ENCODE measurements around the gene INSM1.

Gene INSM1

DNA sequence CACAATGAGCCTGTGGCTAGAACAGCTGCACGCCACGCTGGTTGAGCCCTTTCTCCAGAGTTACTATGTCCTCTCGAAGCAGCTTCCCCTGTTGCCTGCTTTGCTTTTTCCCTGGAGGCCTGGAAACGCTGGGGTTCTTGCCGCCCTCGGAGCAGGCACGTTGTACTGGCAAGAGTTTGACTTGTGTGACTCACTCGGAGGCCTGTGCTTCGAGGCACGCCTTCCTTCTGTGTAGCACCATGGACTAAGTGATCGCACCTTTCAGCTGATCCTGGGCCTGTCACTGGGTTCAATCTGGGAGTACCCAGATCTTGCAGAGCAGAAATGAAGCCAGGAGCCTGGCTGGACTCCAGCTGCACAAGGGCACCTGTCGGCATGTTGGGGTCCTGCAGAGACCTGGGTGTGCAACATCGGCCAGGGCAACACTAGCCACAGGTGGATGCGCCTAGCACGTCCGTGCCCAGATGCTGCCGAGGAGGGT lies 5.2 kb downstream of the INSM1 start:
- Histone ChIP-seq H3K27me3 (ENCODE audit: insufficient read depth, low read length, poor library complexity, severe bottlenecking) (no peaks in the 10 kb centered on the region), H3K79me2 (ENCODE audit: insufficient read depth, low read length) (no peaks in the 10 kb centered on the region), H3K9ac (ENCODE audit: low read depth, low read length, poor library complexity, severe bottlenecking) (no peak overlapping the region), H3F3A (ENCODE audit: low read depth) (no peaks in the 10 kb centered on the region), H3K4me3 (ENCODE audit: low read length, poor library complexity, severe bottlenecking) (no peak overlapping the region), H2AFZ (ENCODE audit: low read length) (no peak overlapping the region), H3K36me3 (ENCODE audit: insufficient read depth, low read length) (no peaks in the 10 kb centered on the region), H3K9me3 (ENCODE audit: insufficient read depth, low read depth, low read length) (no peaks in the 10 kb centered on the region), H3K9me2 (replicated peaks; ENCODE audit: low read depth, low read length) (no peaks in the 10 kb centered on the region), H3K4me2 (ENCODE audit: low read depth, low read length, poor library complexity, severe bottlenecking) (no peak overlapping the region), H4K20me1 (ENCODE audit: insufficient read depth, low read length, poor library complexity, severe bottlenecking) (no peaks in the 10 kb centered on the region), H3K4me1 (ENCODE audit: insufficient read depth, low read length, poor library complexity, severe bottlenecking) (no peaks in the 10 kb centered on the region)
- no peak for TF ChIP-seq EZH2phosphoT487 (IDR thresholded peaks at IDR 0.05; ENCODE audit: borderline replicate concordance)
- TF ChIP-seq, protein P1, sequence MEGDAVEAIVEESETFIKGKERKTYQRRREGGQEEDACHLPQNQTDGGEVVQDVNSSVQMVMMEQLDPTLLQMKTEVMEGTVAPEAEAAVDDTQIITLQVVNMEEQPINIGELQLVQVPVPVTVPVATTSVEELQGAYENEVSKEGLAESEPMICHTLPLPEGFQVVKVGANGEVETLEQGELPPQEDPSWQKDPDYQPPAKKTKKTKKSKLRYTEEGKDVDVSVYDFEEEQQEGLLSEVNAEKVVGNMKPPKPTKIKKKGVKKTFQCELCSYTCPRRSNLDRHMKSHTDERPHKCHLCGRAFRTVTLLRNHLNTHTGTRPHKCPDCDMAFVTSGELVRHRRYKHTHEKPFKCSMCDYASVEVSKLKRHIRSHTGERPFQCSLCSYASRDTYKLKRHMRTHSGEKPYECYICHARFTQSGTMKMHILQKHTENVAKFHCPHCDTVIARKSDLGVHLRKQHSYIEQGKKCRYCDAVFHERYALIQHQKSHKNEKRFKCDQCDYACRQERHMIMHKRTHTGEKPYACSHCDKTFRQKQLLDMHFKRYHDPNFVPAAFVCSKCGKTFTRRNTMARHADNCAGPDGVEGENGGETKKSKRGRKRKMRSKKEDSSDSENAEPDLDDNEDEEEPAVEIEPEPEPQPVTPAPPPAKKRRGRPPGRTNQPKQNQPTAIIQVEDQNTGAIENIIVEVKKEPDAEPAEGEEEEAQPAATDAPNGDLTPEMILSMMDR (conservative IDR thresholded peaks at IDR 0.05; ENCODE audit: low read length), result no peak

- H3K4me1 ChIP-seq (ENCODE audit: insufficient read depth, low read length, poor library complexity, severe bottlenecking), result no peaks in the 10 kb centered on the region
- no peaks in the 10 kb centered on the region for H3K27me3 ChIP-seq (ENCODE audit: insufficient read depth, low read length, poor library complexity, severe bottlenecking)
- no peaks in the 10 kb centered on the region for H3K79me2 ChIP-seq (ENCODE audit: insufficient read depth, low read length)
- H3K9ac ChIP-seq (ENCODE audit: low read depth, low read length, poor library complexity, severe bottlenecking), result no peak overlapping the region
- no peaks in the 10 kb centered on the region for H3F3A ChIP-seq (ENCODE audit: low read depth)
- no peaks in the 10 kb centered on the region for H4K20me1 ChIP-seq (ENCODE audit: insufficient read depth, low read length, poor library complexity, severe bottlenecking)
- H3K4me2 ChIP-seq (ENCODE audit: low read depth, low read length, poor library complexity, severe bottlenecking), result no peak overlapping the region
- H3K9me2 ChIP-seq (replicated peaks; ENCODE audit: low read depth, low read length), result no peaks in the 10 kb centered on the region
- no peak overlapping the region for H2AFZ ChIP-seq (ENCODE audit: low read length)
- no peaks in the 10 kb centered on the region for H3K9me3 ChIP-seq (ENCODE audit: insufficient read depth, low read depth, low read length)
- no peak overlapping the region for H3K4me3 ChIP-seq (ENCODE audit: low read length, poor library complexity, severe bottlenecking)
- no peak for TF ChIP-seq EZH2phosphoT487 (IDR thresholded peaks at IDR 0.05; ENCODE audit: borderline replicate concordance)
- TF ChIP-seq, protein P1 (conservative IDR thresholded peaks at IDR 0.05; ENCODE audit: low read length), result no peak
- no peaks in the 10 kb centered on the region for H3K36me3 ChIP-seq (ENCODE audit: insufficient read depth, low read length)
These were observed 8.0 kb downstream of the INSM1 start for GRCh38 chr20:20375862-20376261.

DNA sequence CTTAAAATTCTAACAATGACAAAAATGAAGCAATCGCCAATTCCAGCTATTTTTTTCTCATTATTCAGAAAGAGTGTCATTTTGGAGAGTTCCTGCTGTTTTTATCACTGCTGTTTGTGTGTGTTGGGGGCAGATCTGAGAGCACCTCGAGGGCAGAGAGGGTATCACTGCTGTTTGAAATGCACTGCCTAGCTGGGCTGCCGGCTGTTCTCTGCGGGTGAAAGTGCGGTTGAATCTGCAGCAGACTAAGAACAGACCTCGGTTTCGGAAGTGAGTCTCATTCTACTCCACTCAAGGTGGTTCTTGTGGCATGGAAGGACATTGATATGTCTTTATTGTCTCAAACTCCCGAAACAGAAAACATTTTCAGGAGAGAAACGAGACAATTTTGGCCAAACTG lies 18.3 kb downstream of the INSM1 start:
- TF ChIP-seq EZH2phosphoT487 (IDR thresholded peaks at IDR 0.05; ENCODE audit: borderline replicate concordance), result no peak
- TF ChIP-seq, protein P1 (conservative IDR thresholded peaks at IDR 0.05; ENCODE audit: low read length), result no peak
- H3K4me2 ChIP-seq (ENCODE audit: low read depth, low read length, poor library complexity, severe bottlenecking), result no peak overlapping the region
- H4K20me1 ChIP-seq (ENCODE audit: insufficient read depth, low read length, poor library complexity, severe bottlenecking), result no peaks in the 10 kb centered on the region
- no peaks in the 10 kb centered on the region for H3K27me3 ChIP-seq (ENCODE audit: insufficient read depth, low read length, poor library complexity, severe bottlenecking)
- H2AFZ ChIP-seq (ENCODE audit: low read length), result no peak overlapping the region
- H3K36me3 ChIP-seq (ENCODE audit: insufficient read depth, low read length), result no peaks in the 10 kb centered on the region
- H3K9me3 ChIP-seq (ENCODE audit: insufficient read depth, low read depth, low read length), result no peaks in the 10 kb centered on the region
- no peak overlapping the region for H3K4me3 ChIP-seq (ENCODE audit: low read length, poor library complexity, severe bottlenecking)
- no peaks in the 10 kb centered on the region for H3K9me2 ChIP-seq (replicated peaks; ENCODE audit: low read depth, low read length)
- no peaks in the 10 kb centered on the region for H3K4me1 ChIP-seq (ENCODE audit: insufficient read depth, low read length, poor library complexity, severe bottlenecking)
- H3K79me2 ChIP-seq (ENCODE audit: insufficient read depth, low read length), result no peaks in the 10 kb centered on the region
- no peak overlapping the region for H3K9ac ChIP-seq (ENCODE audit: low read depth, low read length, poor library complexity, severe bottlenecking)
- no peaks in the 10 kb centered on the region for H3F3A ChIP-seq (ENCODE audit: low read depth)

All from Loucy (cell line).